SH-SY5Y (cell line): ENCODE data around the gene WAC.

ENCODE experiments used
- GATA2 ChIP-seq: IDR thresholded peaks from 2 replicates; pipeline ENCODE4 v1.6.1; 2011; ENCODE audit warnings: mild to moderate bottlenecking, low read depth, low read length
- GATA3 ChIP-seq: IDR thresholded peaks from 2 replicates; pipeline ENCODE4 v1.6.1; 2011; ENCODE audit warnings: low read depth, mild to moderate bottlenecking, low read length, moderate library complexity

- TF ChIP-seq GATA2 (no peak), GATA3 (no peak)
These were observed 47.9 kb downstream of the WAC start for GRCh38 chr10:28580825-28581224.
